MG63 (cell line): ENCODE results near the gene CSK. TPM values are rescaled to one million over a fixed set of nuclear protein-coding genes. Genes with fewer than 3 reads are reported as not detected.

ENCODE experiments used
- DNase-seq: peaks from one replicate; pipeline ENCODE4 v3.0.0-alpha.2; 2020
- H3K27me3 ChIP-seq: fragments of 250-450 bp; sonication (Bioruptor Pico); 2 replicates; pipeline ENCODE4 v1.5.1; 2020; ENCODE audit warnings: mild to moderate bottlenecking, moderate library complexity
- H3K36me3 ChIP-seq: fragments of 250-450 bp; sonication (Bioruptor Pico); 2 replicates; pipeline ENCODE4 v1.5.1; 2020; ENCODE audit warnings: mild to moderate bottlenecking, moderate library complexity
- H3K4me3 ChIP-seq: fragments of 250-450 bp; sonication (Bioruptor Pico); 2 replicates; pipeline ENCODE4 v1.5.1; 2020; ENCODE audit warnings: mild to moderate bottlenecking, moderate library complexity
- H3K9me3 ChIP-seq: fragments of 250-450 bp; sonication (Bioruptor Pico); 2 replicates; pipeline ENCODE4 v1.5.1; 2020; ENCODE audit warnings: mild to moderate bottlenecking, moderate library complexity
- total RNA-seq: library from RNA; depleted of rRNA; stranded (reverse); fragments of >200 nt; shearing (Covaris generic); gene quantifications from 2 replicates; pipeline ENCODE4 v1.2.3, GENCODE V29; 2014; ENCODE audit warnings: low replicate concordance

The CSK gene
- total RNA-seq, 1 experiment from 2014 or later = 57.2 TPM

DNA sequence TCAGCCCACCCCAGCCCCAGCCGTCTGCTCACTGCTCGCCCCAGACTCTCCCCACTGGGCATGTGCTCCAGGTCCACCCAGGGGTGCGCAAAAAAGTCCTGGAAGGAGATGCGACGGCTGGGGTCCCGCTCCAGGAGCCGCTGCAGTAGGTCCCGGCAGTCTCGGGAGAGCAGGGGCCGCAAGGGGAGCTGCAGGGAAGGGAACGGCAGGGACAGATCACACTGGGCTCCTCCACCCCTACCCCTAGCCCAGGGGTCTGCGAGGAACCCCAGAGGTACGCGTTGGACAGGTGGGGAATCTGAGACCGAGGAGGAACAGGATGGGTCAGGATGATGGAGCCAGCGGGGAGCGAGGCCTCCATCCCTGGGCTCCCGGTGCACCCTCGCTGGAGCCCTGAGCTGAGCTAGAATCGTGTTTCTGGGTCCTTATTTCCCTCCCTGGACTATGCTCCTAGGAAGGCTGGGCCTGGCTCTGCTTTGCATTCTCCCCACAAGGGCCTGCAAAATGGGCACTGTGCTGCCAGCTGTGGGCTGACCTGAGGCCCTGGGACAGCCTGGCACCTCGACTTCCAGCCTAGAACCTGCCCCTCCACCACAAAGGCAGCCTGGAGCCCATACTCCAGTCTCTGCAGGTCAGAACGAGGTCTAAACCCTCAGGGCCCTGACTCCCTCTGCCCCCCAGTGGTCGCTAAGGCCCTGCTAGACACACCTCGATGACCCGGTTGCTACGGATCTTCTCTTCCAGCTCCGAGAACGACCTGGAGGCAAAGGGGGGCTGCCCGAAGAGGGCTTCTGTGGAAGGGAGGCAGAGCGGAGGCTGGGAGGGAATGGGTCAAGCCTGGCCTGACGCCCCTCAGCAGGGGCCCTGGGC is 57.9 kb downstream of the CSK start:
- Histone ChIP-seq H3K9me3 (no peaks in the 10 kb centered on the region), H3K4me3 (no peak overlapping the region), H3K36me3 (peaks cover 34% of the 10 kb centered on the region), H3K27me3 (no peaks in the 10 kb centered on the region)
- no peak for DNase-seq

DNA sequence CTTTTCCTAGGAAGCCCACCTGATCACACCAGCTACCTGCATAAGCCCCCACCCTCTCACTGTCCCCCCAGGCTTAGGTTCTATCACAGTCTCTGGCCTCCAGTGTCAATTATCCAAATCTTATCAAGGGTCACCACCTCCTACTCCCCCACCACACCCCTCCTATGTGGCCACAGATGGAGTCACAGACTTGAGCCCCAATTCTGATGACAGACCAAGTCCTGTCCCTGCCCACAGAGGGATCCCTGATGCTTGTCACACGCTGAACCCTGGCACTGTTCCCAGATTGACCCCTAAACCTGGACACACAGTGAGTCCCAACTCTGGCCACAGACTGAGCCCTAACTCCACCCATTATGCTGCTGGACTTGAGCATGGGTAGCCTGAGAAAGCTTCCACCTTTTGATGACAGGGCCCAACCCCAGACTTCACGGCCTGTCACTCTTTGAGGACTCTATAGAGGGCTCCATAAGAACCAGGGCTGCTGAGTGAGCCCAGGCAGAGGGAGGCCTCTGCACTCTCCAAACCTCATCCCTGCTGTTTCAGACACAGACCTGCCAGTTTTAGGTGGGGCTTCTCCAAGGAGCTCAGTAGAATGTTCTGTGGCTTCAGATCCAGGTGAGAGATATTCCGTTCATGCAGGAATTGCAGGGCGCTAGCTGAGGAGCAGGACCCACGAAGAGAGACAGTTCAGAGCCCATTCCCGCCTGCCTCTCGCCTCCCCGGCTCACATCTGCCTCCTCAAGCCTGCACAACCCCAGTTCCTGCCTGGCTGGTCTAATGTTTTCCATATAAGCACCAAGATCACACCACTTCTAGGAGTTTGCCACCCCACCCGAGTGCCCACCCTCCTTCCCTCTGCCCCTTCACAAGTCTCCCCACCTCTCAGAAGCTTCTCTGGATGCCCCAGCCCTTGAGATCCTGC is 59.2 kb downstream of the CSK start:
- H3K27me3 ChIP-seq = no peaks in the 10 kb centered on the region
- H3K4me3 ChIP-seq = no peak overlapping the region
- peaks cover 26% of the 10 kb centered on the region for H3K36me3 ChIP-seq
- DNase-seq = no peak
- no peaks in the 10 kb centered on the region for H3K9me3 ChIP-seq

DNA sequence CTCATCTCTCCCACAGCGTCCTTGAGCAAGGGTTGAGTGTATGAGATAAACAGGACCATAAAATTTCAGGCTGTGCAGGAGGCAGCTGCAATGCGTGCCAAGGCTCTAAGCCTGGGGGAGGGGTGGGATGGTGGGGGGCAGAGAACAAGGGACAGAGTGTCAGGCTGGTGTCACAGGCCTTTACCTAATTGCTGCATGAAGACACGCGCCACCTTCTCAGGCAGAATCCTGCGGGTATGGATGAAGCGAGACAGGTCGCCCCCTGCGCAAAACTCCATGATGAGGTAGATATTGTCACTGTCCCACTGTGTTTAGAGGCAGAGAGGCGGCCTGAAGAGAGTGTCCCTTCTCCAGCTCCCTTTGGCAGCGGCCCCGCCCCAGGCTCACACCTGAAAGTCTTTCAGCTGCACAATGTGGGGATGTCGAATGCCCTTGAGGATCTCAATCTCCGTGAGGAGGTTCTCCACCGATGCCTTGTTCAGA is 60.1 kb downstream of the CSK start:
- Histone ChIP-seq H3K27me3 (no peaks in the 10 kb centered on the region), H3K4me3 (peak overlapping the region; percentile 96), H3K36me3 (peaks cover 26% of the 10 kb centered on the region), H3K9me3 (no peaks in the 10 kb centered on the region)
- DNase-seq = no peak

DNA sequence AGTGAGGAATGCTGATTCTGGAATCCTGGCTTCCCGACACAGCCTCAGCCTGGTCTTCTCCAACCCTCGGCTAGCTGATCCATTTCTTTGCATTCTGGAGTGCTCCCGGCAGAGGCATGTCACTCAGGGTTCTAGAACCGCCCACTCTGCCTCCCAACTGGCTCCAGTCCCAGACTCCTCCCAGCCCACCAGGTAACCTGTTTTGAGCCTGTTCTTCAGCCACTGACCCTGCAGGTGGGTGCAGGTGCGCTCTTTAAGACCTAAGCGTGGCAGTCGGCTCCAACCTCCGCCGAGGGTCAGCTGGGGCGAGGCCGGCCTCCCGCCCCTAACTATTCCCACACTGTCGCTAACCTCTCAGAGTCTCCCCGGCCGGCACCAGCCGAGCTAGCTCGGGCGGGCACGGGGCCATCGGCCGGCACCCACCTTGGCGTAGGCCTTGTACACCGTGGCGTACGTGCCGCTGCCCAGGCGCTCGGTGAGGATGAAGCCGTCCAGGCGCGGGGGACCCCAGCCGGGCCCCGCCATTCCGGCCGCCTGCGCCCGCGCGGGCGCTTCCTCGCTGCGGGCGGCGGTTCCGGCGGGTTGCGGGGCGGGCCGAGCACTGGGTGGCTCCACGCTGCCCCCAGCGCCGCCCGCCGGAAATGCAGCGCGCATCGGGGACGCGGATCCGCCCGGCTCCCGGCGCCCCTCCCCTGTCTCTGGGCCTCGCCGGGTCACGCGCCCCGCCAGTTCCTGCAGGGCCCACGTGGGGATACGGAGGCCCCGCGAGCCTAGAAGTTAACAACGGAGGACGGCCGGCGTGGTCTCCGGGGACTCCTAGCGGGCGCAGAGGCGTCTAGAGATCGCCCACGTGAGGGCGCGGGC is 60.9 kb downstream of the CSK start, which contains the start of gene ULK3:
ULK3 (minus strand) TSS at position 576 of the 864 bp plus-strand sequence; CDS start at position 525, 51 bp downstream.
- Histone ChIP-seq H3K36me3 (peaks cover 33% of the 10 kb centered on the region), H3K4me3 (peak within 1 kb of the TSS; percentile 96), H3K27me3 (no peaks in the 10 kb centered on the region), H3K9me3 (no peaks in the 10 kb centered on the region)
- DNase-seq = peak; percentile 93

DNA sequence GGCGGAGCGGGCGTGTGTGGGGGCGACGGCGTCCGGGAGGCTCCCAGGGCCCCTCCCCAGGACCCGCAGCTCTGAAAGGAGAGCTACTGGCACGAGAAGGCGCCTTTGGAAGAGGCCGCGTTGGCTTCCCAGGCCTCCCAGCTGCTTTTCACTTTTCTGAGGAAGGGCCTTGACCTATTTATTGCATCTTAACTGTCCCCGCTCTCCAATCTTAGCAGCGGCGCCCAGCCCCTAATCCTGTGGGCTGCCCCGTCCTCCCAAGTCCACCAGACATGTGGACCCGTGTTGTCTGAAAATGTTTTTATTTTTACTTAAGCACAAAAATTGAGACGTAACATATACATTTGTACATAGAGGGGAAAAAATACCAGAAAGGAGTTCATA is 61.6 kb downstream of the CSK start:
- no peak for DNase-seq
- Histone ChIP-seq H3K36me3 (peaks cover 35% of the 10 kb centered on the region), H3K27me3 (no peaks in the 10 kb centered on the region), H3K9me3 (no peaks in the 10 kb centered on the region), H3K4me3 (peak overlapping the region; percentile 96)

DNA sequence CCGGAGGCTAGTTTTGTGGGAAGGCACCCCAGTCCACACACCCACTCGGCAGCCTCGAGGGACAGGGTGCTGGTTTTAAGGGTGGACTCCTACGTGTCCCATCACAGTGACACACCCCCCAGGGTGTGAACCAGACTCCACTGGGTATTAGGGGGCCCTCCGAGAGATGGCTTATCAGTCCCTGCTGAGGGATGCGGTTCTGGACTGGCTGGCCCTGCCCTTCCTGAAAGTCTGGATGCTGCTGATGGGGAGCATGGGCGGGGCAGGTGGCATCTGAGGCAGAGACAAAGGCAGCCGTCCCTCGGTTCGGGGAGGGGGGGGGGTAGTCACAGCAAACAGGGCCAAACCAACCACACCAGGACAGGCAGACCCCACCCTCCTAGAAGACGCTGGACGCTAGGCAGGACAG is 62.0 kb downstream of the CSK start:
- Histone ChIP-seq H3K9me3 (no peaks in the 10 kb centered on the region), H3K36me3 (peaks cover 32% of the 10 kb centered on the region), H3K4me3 (peak overlapping the region; percentile 96), H3K27me3 (no peaks in the 10 kb centered on the region)
- no peak for DNase-seq

DNA sequence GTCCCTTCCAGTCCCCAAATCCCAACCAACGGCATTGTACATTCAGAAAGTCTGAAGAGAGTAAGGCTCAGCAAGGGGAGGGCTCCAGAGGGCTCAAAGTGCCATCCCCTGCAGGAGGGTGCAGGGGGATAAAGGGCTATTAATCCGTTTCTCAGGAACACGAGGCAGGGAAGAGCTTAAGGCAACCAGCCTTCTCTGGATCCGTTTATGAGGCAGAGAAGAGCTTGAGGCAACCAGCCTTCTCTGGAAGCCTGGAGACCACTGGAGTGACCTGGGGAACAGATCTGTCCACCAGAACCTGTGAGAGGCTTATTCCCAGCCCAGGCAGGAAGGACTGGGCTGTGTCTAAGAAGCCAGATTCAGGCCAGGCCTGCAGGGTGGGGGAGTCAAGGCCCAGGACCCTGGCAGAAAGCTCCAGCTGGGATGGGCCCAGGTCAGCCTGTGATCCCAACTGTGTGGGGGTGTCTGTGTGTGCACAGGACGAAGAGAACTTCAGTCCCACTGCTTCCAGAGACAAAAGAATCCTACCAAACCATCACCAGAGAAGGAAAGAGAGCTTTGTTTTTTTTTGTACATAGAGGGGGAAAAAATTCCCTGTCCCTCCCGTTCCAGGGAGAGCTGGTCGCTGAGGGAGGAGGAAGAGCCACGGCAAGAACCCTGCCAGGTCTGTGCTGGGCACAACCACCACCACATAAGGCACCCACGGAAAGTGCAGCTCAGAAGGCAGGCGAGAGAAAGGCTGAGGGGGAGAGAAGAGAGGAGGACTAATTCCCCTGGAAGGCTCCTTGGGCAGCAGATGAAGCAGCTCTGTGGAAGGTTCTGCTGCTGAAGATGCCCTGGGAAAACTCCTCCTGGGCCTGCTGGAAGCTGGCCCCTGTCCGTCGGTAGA is 62.7 kb downstream of the CSK start:
- Histone ChIP-seq H3K9me3 (no peaks in the 10 kb centered on the region), H3K36me3 (peaks cover 32% of the 10 kb centered on the region), H3K4me3 (no peak overlapping the region), H3K27me3 (no peaks in the 10 kb centered on the region)
- no peak for DNase-seq

DNA sequence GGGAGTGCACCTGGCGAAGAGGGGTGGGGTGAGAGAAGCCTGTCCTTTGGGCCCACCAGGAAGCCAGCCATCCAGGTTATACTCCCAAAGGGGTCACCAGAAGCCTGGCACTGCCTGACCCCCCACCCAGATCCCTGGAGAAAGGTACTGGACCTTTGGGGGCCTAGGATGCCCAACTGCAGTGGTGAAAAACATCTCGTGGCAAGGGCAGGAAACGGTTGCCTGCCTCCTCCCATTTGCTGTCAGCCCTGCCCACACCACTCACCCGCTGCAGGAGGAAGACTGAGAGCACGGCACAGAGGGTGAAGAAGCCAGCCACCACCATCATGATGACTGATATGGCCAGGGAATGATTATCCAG is 63.3 kb downstream of the CSK start:
- Histone ChIP-seq H3K36me3 (peaks cover 35% of the 10 kb centered on the region), H3K9me3 (no peaks in the 10 kb centered on the region), H3K27me3 (no peaks in the 10 kb centered on the region), H3K4me3 (no peak overlapping the region)
- DNase-seq = no peak

DNA sequence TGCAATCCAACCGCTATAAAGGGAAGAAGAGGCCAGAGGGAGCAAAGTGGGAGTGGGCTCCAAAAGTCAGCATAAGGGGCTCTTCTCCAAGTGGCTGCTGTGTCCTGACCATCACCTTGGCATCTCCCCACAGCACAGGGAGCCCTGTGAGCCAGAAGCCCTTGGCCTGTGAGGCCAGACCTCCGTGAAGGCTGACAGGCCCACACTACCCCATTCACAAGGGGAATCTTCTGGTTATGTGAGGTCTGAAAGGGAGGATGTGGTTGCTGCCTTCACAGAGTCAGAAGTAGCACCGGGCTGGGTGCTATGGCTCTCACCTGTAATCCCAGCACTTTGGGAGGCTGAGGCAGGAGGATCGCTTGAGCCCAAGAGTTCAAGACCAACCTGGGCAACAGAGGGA is 63.7 kb downstream of the CSK start:
- peaks cover 35% of the 10 kb centered on the region for H3K36me3 ChIP-seq
- no peak overlapping the region for H3K4me3 ChIP-seq
- H3K27me3 ChIP-seq = no peaks in the 10 kb centered on the region
- no peak for DNase-seq
- no peaks in the 10 kb centered on the region for H3K9me3 ChIP-seq

DNA sequence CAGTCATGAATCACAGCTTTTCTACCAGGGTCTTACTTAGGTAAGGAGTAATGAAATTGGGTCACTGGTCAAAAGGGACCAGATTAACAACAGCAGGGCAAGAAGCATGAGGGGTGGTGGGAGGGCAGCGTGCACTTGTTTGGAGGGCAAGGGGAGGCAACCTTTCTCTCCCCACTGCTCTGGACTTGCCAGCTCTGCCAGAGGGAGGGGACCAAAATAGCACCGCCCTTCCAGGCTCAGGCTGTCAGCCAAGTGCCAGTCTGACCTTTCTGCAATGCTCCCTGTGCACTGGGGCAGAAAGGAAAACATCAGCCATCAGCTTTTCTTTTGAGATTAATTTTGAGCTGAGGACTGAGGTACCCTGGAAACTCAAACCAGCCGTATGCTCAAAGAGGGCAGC is 65.6 kb downstream of the CSK start:
- DNase-seq = no peak
- Histone ChIP-seq H3K27me3 (no peaks in the 10 kb centered on the region), H3K9me3 (no peaks in the 10 kb centered on the region), H3K4me3 (no peak overlapping the region), H3K36me3 (peaks cover 42% of the 10 kb centered on the region)

DNA sequence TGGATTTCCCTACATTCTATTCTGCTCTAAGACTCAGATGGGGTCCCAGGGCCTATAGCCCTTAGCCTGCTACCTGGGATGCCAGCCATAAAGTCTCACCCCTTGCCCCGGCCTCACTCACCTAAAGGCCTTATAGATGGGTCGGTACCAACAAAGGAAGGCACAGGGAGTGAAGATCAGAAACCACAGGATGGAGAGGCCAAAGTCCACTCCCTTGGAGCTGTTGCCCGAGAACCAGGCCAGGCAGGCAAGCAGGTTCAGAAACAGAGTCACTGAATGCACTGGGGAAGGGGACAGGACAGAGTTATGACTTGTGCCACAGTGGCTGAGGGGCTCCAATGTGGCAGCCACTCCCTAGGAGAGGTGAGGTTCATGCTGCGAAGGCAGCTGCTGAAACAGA is 68.5 kb downstream of the CSK start:
- Histone ChIP-seq H3K36me3 (peaks cover 58% of the 10 kb centered on the region), H3K4me3 (no peak overlapping the region), H3K9me3 (no peaks in the 10 kb centered on the region), H3K27me3 (no peaks in the 10 kb centered on the region)
- DNase-seq = no peak

DNA sequence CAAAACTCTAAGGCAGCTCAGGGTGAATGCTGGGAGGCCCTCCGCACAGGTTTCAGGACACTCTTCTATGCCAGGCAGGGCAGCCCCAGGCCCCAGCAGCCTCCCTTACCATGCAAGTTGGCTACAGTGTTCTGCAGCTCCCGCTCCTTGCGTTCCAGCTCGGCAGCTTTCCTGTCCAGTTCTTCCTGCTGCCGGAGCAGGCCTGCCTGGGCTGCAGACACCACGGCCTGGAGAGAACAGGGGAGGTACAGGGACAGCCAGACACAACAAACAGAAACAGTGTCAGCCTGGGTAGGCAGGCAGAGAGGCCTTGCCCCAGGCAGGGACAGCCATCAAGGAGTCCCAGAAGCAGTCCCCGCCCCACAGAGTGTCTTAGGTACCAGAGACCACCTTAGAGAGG is 70.1 kb downstream of the CSK start:
- no peak for DNase-seq
- no peaks in the 10 kb centered on the region for H3K27me3 ChIP-seq
- H3K9me3 ChIP-seq = no peaks in the 10 kb centered on the region
- peaks cover 58% of the 10 kb centered on the region for H3K36me3 ChIP-seq
- no peak overlapping the region for H3K4me3 ChIP-seq
